NCI-H748 (cell line): ENCODE measurements around the gene CLCA2.

Experiments used
- DNase-seq: peaks from one replicate; lab custom pipeline; 2025; ENCODE audit not compliant: unreplicated experiment; lab: John Stamatoyannopoulos, UW

Gene CLCA2

DNA sequence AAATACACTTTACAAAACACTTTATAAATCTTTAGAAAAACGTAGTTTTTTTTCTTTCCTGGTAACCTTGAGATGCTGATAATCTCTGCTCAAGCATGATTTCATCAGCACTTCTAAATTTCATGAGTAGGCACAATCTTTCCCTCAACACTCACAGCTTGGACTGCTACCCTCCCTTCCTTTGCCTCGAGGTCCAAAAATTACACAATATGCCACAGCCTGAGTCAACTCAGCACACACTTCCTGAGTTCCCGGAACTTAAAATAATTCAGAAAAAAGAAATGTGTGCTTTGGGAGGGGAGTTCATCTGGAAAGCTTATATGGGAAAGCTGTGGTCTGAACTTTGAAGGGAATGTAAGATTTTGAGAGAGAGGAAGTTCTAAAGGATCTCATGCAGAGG, 5.9 kb downstream of the CLCA2 start:
- no peak for DNase-seq

DNA sequence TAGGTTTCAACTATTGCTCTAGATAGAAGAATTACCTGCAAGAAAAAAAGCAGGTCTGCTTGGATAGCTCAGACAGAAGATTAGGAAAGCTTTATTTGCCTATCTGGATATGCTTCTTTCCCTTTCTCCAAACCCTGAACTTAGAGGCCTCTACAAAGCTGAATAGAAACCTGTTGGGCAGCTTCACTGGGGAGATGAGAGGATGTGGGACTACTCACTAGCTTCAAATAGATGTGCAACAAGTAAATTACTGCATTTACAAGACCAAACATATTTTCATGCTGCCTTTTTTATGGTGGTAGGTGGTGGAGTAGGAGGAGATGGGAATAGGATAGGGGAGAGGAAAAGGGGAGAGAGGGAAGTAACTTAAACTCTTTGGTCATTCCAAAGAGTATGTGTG, 6.4 kb downstream of the CLCA2 start:
- DNase-seq: no peak

DNA sequence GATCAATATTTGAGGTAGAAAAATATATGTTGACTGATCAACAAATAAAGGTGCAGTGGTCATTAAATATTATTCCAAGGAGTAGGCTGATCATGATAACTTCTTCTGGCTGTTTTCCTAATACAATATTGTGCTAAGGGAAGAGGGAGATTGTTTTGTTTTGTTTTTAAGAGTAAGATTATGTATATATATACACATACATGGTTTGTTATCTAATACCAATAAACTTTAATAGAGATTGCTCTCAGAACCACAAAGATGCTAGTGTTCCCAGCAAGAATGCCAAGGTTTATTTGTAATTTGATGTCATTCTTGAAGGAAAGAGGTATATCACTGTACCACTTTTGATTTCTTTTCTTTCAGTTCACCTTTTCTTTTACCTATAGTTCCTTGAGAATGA, 10.1 kb downstream of the CLCA2 start:
- no peak for DNase-seq

DNA sequence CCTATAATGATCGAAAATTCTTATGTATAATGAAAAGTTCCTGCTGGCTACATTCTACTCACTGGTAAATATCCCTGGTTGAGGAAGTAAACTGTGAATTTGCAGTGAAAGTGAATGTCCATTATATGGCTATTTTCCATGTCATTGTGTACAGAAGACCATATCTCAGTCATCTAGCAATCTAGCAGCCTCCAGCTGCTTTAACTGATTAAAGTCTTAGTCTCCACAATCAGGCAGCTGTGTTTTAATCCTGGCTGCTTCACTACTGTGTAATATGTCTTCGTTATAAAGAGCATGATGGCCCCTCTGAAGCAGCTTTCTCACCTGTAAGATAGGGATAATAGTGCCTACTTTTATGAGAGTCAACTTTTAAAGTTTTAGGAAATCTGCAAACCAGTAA, 11.4 kb downstream of the CLCA2 start:
- no peak for DNase-seq

DNA sequence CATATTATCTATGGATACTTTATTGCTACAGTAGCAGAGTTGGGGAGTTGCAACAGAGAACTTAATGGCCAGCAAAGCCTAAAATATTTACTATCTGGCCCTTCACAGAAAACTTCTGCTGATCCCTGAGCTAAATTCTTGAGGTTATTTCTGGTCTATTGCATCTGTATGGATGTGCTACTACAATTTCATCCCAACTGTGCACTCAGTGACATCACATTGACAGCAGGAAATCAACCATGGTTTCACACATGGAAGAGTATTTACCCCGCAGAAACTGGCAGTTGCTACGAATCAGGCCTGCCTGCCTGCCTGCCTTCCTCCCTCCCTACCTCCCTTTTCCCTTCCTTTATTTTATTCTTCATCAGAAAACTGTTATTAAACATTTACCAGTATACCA, 12.1 kb downstream of the CLCA2 start:
- no peak for DNase-seq

DNA sequence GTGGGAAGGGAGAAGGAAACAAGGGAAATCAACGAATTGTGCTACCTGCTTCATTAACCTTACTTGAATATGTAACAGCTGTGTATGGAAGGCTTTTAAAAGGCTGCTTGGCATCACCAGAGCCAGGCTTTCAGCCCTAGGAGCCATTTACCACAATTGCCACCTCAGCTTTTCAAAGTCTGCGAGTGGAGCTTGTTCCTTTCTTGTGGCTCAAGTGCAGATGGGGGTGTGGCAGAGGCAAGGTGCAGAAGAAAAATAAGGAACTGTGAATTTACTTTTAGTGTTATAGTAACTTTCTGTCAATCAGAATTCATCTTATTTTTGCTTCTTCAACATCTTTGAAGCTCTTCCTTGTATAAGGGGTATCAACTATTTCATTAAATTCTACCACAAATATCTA, 17.6 kb downstream of the CLCA2 start:
- DNase-seq: no peak

DNA sequence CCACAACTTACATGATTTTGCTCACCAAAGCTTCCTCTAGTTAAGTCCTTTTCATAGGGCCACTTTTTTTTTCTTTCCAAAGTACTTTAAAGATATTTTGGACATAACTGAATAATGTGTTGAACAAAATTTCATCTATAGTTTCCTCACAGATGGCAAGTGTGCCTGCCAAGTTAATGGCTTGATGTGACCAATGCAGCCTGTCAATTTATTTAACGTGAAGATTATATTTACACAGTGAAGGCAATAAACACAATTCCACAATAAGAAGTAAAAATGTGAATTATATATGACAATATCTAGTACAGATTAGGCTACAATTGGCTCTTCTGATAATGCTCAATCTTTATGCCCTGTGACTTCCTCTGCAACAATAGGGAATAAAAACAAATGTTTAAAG, 18.0 kb downstream of the CLCA2 start:
- no peak for DNase-seq

DNA sequence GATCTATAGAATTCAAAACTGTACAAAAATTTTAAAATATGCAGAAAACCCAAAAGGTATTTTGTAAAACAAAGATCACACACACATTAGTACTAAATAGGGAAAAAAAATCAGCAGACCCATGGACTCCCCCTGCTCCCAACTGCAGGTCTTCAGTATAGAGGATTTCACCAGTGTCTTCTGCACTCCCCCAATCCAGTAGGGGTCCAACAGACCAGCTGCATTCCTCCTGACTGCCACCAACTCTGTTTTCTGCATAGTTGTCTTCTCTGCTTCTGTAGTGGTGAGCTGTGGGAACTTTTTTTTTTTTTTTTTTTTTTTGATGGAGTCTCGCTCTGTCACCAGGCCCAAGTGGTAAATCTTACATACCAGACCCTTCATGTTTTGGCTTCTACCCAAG, 21.9 kb downstream of the CLCA2 start:
- no peak for DNase-seq

DNA sequence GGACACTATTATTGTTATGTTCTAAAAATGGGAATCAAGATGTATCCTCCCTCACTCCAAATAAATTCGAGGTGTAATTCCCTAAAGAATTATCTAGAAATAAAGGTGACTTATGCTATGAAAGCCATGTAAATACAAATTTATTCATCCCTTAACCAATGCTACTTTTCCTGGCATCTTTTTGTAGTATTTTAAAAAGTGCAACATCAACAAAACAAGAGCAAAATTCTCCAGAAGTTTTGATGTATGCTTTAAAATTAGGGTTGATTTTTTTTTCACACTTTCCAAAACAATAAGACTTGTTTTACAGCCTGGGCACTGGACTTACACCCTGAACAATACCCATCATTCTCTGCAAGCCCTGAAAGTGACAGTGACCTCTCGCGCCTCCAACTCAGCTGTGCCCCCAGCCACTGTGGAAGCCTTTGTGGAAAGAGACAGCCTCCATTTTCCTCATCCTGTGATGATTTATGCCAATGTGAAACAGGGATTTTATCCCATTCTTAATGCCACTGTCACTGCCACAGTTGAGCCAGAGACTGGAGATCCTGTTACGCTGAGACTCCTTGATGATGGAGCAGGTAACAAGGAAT, 23.3 kb downstream of the CLCA2 start:
- no peak for DNase-seq

DNA sequence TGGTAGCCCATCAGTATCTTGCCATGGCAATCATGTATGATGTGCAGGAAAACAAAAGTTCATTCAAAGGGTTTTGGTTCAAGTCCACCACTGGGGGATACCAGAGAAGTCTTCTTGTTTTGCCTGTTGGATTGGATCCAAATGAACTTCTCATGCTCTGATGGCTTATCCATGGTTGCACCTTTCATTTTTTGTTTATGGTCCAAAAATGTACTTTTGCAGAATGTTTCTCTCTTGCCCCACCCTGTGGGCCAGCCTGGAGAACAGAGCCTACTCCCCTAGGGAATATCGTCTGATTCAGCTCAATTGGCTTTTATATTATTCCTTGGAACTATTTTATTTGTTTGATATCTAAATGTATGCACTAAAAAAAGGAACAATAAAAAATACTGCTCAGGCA, 24.7 kb downstream of the CLCA2 start:
- DNase-seq: no peak

DNA sequence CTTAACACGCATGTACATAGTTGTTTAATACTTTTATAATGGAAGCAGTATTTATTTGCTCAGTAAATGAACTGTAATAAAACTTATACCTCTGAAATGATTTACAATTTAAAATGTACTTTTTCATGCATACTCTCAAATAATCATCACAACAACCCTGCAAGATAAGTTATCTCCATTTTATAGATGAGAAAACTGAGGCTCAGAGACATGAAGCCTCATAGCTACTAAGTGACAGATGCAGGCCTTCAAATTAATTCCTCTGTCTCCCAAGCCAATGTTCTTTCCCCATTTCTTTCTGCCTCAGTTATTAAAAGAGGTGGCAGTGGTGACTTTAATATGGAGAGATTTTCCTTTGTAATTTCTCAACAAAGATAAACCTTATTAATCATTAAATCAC, 25.1 kb downstream of the CLCA2 start:
- DNase-seq: no peak

DNA sequence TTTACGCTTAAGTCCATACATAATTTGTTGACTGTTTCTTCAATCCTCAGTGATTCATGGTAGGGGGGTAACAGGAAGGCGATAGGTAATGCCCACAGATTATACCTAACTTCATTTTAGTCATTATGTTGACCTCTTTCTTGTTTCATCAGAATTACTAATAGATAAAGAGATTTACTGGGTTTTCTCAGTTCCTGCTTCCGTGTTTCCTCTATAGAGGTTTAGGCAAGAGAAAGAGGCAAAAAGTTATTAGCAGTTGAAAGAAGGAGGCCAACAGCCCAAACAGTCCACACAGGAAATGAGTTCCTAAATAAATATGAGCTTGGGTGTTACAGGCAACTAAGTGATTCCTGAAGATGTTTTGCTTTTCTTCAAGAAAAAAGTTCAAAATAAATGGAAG, 26.9 kb downstream of the CLCA2 start:
- no peak for DNase-seq

DNA sequence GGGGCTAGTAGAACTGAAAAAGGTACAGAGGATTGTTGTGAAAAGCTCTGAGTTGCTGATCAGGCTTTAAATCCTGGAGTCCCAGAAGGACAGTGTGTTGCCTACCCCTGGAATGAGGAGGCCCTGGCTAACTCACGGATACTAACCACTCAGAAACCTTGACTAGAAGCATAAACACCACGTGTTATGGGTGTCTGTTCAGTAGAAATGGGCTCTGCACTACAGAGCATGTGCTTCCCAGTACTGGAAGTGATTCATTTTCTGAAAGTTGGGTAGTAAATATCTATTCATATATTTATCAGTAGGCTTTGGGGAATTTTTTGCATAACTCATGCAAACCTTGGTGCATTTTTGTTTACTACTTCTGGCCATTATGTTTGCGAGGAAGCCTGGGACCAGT, 29.7 kb downstream of the CLCA2 start:
- DNase-seq: no peak

DNA sequence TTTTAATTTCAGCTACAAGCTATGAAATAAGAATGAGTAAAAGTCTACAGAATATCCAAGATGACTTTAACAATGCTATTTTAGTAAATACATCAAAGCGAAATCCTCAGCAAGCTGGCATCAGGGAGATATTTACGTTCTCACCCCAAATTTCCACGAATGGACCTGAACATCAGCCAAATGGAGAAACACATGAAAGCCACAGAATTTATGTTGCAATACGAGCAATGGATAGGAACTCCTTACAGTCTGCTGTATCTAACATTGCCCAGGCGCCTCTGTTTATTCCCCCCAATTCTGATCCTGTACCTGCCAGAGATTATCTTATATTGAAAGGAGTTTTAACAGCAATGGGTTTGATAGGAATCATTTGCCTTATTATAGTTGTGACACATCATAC, 31.1 kb downstream of the CLCA2 start:
- no peak for DNase-seq

DNA sequence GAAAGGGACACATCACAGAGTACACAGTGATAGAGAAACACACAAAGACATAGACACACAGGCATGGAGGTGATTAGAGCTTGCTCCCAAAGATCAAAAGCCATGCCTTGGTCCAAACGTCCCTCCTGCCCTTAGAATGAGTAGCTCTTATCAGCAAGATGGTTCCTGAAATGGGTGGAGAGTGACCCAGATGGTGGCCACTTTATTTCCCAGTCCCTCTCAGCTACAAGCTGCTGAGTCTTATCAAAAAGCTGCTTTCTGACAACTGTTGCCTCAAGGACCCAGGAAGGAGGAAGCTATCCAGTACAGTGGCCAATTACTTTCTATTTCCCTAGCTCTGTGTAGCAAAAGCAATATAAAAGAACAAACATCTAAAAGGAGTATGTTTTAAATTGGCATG, 37.0 kb downstream of the CLCA2 start:
- DNase-seq: no peak

DNA sequence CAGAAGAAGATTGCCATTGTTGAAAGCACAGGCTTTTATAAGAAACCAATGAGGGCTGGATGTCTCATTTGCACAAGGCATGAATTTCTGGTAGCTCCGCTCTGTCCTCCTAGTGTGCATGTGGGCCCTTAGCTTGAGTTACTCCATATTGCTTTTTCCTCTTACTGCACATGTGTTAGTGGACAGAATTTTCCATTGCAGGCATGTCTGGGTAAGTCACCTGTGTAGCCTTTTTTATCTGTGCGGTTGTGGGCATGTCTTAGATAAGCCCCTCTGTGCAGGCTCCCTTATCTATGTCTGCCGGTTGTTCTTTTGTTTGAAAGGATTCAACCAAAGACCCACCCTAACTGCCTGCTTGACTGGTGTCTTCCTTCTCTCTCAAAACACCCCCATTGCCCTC, 37.5 kb downstream of the CLCA2 start:
- no peak for DNase-seq

DNA sequence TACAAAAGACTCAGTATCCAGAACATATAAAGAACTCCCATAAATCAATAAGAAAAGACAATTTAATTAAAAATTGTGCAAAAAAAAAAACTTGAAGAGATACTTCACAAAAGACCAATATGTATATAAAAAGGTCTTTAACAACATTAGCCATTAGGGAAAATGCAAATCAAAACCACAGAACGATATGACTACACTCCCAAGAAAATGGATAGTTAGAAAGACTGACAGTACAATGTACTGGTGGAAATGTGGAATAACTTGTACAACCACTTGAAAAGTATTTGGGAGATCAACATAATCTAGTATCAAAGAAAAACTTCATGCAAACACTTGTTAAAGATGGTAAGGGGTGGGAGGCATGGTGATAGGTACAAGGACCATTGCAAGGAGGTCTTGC, 40.8 kb downstream of the CLCA2 start:
- DNase-seq: no peak

DNA sequence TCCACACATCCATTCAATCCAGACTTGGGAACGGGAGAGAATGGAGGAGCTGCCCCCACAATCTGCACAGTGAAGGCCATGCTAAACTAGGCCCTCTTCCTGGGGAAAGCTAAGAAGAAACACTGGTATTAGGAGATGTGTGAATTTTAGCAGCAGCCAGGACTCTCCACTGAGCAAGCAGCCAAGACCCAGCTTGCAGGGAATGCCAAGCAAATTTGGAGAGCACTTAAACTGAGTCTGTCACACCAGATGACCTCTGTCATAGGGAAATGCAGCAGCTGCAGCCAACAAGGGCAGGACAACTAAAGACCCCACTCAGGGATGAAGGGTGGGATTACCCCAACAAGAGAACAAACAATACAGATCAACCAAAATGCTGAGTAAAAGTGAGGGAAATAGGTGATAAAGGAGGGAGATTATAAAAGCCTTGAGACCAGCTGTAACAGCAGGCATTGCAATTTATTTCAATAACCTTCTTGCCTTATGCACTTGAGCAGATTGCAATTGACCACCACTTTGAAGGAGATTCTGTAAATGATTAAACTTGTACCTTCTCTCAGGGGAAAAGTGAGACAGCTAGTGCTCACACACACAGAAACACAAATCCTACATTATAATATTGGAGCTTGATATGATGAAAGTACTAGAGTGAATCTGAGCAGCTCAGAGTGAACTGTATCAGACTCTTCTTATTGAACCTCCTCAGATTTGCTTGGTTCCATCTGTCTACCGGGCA, 42.3 kb downstream of the CLCA2 start:
- no peak for DNase-seq

DNA sequence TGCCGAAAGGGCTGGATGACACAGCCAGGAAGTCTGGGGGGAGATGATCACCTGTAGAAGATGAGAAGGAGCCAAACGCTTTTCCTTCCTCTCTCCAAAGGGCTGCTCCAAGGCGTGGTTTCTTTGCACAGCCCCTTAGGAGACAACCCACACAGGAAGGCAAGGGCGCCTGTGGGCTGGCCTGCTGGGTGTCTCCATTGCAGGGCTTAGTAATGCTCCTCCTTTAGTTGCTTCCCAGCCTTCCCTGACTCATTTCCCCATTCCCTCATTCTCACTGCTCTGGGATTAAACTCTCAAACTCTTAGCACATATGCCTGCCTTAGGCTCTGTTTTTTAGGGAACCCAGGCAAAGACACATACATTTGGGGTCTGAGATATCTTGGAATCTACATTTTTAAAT, 43.0 kb downstream of the CLCA2 start:
- DNase-seq: no peak

DNA sequence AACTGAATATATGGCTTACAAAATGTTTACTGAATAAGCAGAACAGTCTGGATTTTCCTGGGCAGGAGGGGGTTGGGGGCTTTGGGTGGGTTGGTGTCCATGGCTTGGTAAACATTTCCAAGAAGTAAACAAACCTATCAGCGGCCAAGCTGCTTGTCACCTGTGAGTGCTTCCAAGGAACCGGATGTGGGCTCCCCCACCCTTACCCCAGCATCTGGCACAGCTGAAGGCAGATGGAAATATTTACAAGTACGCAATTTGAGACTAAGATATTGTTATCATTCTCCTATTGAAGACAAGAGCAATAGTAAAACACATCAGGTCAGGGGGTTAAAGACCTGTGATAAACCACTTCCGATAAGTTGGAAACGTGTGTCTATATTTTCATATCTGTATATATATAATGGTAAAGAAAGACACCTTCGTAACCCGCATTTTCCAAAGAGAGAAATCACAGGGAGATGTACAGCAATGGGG, 44.6 kb downstream of the CLCA2 start, which contains the start of gene CLCA1:
TSS of gene CLCA1 (plus strand) at position 427 of the 477 bp plus-strand sequence. CDS start at position 472, 45 bp downstream.
- peak; percentile 38 for DNase-seq

DNA sequence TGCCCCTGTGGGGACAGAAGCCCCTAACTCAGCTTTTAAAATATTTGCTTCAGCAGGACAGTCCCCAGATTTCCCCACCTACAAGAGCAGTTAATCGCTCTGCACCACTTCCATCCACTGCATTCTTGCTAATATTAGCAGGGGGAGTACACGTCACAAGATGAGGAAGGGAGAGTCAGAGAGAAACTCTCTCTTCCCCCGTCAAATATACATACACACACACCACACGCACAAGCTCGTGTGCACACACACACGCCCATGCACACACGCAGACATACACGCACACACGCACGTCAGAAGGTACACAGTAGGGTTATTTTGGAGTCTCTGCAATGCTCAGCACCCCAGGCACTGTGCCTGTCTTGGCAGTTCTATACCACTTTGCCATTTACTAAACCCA, 46.9 kb downstream of the CLCA2 start:
- no peak for DNase-seq

DNA sequence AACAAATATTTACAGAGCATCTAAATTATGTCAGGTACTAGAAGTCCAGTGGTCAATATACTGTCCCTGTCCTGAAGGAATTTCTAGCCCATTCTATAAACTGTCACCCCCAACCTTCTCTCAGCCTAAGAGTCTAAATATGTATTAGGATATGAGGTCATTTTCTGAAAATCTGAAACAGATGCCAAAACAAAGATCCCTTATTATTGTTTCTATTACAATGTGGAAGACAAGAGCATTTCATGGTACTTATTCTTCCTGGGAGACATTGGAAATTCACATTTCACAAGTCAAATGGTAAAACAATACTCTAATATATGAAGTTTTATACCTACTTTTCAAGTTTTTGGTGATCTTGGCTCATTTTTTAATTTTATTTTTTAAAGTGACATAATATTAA, 47.3 kb downstream of the CLCA2 start:
- DNase-seq: no peak

DNA sequence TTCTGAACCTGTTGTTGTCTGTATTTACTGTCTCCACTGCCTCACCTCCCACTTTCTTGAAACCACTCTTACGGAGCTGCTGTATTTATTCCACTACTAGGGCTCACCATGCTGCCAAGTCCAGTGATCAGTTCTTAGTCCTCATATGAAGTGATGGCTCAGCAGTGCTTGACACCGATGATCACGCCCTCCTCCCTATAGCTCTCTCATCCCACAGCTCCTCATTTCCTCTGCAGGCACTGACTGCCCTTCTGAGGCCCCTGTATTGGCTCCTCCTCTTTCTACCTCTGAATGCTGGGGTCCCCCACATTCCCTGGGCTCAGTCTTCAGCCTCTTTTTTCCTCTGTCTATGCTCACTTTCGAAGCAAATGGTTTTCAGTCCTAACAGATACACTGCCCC, 48.2 kb downstream of the CLCA2 start:
- DNase-seq: no peak
